Skeletal muscle cell (primary cell): ENCODE results near the gene SLC6A20.

ENCODE experiments used
- DNase-seq: peaks from one replicate; pipeline ENCODE4 v3.0.0-alpha.2; 2010; ENCODE audit warnings: low read depth
- H3K4me3 ChIP-seq: 2 replicates; pipeline ENCODE4 v1.5.1; 2011; ENCODE audit warnings: low read depth, mild to moderate bottlenecking, control low read depth, low read length, moderate library complexity

SLC6A20 gene

DNA sequence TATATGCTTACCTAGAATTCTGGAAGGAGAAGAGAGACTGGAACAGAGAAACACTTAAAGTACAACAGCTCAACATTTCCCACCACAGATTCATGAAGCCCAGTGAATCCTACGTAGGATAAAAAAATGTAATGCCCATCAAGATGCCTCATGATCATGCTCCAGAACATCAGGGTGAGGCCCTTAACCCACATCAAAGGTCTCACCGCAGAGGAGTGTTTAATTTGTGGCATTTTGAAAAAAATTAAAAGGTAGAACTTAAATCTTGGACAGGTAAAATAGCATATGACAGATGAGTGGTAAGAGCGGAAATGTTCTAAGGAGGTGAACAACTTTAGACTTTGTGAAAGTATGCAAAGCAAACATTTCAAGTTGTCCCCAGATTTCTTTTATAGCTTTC is 9.7 kb upstream of the SLC6A20 start:
- no peak for DNase-seq
- no peak overlapping the region for H3K4me3 ChIP-seq

DNA sequence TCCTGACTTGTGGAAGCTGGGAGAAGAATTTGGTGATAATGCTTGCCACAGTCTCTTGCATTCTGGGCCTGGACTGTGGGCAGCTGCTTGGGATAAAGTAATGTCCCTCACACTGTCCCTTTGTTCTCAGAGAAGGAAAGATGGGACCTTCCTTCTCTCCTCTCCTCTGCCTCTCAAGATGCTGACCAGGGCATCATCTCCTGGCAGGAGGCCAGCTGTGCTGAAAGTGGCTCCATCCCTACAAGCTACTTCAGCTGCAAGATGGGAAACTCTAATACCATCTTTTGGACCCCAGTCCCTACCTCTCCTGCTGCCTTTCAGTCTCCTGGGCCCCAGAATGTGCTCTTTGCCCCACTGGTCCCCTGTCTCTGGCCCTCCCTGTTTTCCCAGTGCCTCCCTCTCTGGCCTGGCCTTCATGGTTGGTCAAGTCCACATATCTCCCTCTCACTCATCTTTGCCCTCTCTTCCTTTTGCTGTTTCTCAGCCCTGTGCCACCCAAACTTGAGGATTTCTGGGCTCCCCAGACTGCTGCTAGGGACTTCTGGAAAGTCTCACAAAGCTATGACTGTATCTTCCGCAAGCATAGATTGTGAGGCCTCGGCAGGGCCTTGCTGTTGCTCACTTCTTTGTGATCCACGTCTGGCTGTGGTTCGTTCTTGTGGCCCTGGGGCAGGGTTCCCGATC is 7.1 kb upstream of the SLC6A20 start:
- no peak overlapping the region for H3K4me3 ChIP-seq
- DNase-seq = no peak

DNA sequence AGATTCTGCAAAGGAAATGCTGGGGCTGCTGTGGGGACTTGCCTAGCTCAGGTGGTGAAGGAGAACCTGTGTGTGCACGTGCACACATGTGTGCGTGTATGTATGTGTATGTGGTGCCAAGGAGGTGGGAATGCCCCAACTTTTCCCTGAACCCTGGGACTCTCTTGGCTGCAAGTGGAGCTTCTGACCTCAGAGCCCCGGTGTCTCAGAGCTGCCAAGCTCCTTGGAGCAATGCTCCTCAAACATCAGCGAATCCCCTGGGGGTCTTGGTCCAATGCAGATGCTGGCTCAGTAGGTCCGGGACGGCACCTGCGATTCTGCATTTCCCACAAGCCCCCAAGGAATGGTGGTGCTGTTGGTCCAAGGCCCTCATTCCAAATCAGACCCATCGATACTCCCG is 5.8 kb upstream of the SLC6A20 start:
- no peak overlapping the region for H3K4me3 ChIP-seq
- DNase-seq = no peak

DNA sequence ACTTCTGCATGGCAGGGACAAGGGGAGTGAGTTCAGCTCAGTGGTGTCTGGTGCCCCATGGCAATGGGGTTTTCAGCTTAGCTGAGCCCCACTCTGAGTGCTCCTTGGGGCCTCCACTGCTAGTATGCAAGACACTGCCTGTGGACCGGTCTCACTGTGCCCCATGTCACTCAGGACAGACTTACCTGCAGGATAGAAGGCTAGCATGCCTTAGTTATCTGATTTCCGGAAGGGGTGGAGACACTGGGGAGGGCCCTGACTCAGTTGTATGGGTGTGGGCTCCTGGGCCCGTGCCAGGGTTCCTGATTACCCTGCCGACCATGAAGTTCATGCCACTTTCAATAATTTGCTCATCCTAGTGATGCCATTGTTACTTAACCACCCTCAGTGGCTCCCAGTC is 4.3 kb upstream of the SLC6A20 start:
- no peak overlapping the region for H3K4me3 ChIP-seq
- no peak for DNase-seq

DNA sequence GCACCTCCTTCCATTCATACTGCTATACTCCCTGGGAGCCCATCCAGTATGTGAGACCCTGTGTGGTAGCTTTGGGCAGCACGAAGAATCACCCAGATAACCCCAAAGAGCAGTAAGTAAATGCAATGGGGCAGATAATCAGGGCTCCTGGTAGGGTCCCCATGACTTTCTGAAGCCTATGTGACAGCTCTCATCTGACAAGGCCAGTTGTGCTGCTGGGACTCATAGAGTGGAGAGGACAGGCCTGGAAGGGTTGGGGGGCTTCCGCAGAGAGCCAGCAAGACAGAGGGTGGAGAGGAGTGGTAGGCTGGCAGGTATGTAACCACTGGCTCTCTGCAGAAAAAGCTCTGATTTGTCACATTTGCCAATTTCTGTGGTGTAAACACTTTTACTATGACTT is 3.2 kb upstream of the SLC6A20 start:
- no peak for DNase-seq
- H3K4me3 ChIP-seq = no peak overlapping the region

DNA sequence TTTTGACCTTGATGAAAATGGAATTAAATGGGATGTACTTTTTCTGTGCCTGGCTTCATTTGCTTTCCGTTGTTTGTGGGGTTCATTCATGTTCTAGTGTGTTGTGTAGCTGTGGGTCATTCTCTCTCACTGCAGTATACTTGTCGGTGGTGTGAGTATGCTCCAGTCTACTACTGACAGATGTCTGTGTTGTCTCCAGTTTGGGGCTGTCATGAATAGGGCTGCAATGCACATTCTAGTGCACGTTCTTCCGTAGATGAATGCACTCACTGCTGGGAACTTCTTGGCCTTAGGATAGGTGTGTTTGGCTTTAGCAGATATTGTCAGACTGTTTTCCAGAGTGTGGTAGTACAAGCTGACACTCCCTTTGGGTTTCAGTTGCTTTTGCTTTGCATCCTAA is 1.7 kb upstream of the SLC6A20 start:
- no peak overlapping the region for H3K4me3 ChIP-seq
- no peak for DNase-seq

DNA sequence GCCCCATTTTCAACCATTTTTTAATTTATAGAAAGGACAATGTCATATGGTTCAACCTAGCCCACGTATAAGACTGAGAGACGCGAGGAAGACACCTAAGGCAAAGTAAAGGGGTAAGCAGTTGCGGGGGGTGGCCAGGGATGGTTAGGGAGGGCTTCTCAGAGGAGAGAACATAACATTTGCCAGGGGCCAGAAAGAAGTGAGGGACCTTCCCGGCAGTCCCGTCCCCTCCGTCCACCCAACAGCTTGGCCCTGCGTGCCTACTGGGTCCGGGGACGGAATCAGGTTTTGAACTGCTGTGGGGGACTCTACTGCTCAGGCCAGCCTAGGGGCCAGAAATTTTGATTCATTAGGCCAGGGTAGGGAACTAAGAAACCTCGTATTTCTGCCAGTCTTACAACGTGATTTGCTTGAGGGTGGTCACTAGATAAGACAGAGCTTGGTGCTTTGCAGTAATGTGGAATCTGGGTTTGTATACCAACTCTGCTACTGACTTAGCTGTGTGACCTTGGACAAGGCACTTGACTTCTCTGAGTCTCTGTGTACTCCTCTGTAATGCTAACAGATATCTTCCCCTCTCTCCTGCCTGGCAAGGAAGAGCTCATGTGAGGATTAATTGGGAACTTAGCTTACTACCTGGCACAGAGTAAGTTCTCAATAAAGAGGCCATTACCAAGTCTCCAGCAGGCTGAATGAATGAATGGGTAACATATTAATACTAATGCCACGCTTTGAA is 734 bp upstream of the SLC6A20 start:
- no peak for DNase-seq
- H3K4me3 ChIP-seq = no peak overlapping the region

DNA sequence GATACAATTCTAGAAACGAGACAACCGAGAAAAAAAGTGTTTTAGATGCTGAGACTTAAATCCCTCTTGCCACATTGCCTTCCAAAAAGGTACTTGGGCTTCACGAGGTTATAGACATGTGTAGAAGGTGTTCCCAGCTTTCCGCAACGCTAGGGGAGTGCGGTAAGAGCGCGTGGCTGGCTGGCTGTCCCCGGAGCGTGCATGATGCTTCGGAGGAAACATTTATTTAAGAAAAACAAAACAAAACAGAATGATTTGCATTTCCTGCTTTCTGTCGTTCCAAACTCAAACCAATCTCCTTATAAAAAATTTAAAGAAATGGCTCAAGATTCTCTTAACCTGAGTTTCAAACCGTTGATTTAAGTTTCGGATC is 841 bp downstream of the SLC6A20 start:
- H3K4me3 ChIP-seq = no peak overlapping the region
- DNase-seq = no peak

DNA sequence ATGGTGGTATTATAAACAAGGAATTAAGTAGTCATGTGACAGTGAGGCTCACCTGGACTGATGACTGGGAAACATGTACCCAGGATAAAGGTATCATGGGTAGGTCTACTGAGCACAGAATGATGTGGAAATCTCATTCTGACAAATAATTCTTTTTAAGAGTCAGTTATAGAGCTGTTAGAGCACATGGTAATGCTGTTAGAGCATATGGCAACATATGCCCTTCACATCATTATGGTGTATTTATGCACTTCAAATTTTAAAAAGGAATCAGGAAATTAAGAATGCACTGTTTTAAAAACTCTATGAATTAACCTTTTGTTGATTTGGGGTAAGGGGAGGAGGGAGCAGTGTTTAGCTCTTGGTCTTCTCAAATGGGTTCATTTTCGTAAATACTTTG is 1.7 kb downstream of the SLC6A20 start:
- DNase-seq = no peak
- no peak overlapping the region for H3K4me3 ChIP-seq

DNA sequence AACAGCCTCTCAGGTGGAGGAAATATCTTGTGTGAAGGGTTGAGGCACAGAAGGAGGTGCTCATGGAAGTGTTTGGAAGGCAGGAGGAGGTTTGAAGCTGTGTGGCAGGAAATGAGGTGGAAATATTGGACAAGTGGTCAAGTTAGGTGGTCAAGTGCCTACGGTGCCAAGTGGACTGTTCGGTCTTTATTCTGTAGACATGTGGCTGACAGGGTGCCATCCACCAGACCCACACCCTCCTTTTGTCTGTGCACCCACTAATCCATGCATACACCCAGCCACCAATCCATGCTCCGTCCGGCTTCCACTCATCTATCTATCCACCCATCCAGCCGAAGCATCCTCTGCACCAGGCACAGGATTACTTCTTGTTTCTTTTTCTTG is 2.2 kb downstream of the SLC6A20 start:
- H3K4me3 ChIP-seq = no peak overlapping the region
- DNase-seq = no peak

DNA sequence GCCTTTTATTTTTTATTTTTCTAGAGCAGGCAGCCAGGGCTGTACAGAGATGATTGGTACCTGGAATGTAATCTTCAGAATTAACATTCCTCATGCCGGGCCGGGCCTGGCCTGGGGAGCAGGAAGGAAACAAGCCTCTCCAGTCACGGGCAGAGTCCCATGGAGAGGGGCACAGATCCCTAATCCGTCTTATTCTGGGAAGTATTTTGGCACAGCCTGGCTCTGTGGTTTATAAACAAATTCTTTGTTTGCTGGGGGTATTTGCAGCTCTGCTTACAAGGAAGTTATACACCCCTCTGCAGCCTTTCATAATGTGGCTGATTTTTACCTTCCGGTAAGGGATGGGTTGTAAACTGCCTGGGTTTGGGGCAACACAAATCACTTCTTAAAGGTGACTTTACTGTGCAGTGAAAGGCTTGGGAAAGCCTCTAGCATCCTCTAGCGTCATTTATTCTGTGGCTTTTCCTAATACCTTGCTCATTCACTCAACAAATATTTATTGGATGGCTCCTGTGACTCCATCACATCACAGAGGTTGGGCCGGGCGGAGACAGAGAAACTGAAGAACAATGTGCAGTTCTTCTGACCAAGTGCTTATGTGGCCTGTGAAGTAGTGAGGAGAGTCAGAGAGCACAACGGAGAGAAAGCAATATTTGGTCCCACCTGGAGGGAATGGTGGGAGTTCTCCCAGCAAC is 2.7 kb downstream of the SLC6A20 start:
- no peak for DNase-seq
- no peak overlapping the region for H3K4me3 ChIP-seq

DNA sequence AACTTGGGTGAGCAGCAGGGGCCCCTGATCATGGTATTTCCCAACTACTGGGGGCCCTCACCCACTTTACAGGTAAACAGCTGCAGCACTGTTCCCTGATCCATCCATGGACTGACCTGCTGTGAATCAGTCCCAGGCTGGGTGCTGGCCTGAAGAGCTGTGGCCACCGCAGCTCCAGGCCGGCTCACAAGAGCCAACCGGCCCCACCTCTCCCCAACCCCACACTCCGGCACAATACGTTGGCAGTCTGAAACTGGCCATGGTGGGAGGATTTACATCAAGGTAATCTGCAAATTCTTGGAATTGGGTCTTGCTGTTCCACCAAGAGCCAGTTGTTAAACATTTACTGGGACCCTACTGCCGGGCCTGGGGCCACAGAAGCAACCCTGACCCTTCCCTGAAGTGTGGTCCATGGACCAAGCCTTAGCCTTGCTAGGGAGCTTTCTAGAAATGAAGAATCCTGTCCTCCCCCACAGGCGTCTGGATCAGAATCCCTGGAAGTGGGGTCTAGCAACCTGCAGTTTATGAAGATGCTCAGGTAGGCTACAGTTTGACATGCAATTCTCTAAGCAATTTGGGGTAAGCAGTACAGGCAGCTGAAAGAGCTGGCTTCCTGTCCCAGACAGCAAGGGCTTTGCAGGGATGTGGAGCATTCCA is 3.7 kb downstream of the SLC6A20 start:
- DNase-seq = no peak
- no peak overlapping the region for H3K4me3 ChIP-seq

DNA sequence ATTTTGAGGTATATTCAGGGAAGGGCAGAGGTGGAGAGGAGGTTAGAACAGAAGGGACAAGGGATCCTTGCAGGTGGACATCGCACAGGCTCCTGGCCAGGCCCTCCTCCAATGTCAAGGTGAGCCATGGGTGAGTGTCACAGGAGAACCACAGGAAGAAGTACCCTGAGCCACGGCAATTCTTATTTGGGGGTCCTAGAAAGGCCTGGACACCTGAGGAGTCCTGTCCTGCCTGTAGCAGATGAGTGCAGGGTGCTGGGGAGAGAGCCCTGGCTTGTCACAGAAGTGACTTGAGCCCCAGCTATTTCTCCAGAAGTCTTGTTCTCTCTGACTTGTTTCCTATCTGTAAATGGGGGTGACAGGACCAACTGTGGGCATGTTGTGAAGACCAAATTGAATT is 4.3 kb downstream of the SLC6A20 start:
- no peak for DNase-seq
- H3K4me3 ChIP-seq = no peak overlapping the region

DNA sequence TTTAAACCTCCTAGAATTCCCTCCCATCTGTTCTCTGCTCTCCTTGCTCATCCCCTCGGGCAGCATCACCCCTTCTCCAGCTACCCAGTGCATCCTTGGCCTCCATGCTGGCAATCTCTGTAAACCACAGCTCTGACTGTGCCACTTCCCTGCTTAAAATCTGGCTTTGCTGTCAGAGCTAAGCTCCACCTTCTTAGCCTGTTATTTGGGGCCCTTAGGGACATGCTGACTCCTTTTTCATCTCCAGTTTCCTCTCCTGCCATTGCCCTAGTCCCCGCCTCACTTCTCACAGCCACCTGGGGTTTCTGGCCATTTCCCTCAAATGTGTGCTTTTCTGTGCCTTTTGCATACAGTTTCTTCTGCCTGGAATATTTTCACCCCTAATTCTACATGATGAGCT is 5.7 kb downstream of the SLC6A20 start:
- DNase-seq = no peak
- no peak overlapping the region for H3K4me3 ChIP-seq

DNA sequence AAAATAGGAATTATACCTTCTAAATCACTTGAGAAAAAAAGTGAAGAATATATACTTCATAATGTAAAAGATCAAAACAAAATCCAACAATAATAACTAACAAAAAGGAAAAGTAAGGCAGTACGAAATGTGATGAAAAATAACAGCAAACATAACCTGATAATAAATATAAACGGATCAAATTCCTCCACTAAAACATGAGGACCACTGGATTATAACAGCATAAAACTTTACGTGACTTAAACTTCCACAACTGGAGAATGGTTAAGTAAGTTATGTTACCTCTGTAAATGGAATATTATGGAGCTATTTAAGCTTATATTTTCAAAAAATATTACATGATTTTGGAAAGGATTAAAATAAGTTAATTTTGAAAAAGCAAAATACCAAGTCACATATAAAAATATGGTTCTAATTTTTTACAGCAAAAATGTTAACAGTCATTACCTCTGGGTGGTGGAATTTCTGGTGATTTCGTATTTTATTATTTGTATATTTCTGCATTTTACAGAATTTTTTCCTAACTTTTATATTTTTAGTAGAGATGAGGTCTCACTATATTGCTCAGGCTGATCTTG is 7.0 kb downstream of the SLC6A20 start:
- DNase-seq = no peak
- no peak overlapping the region for H3K4me3 ChIP-seq

DNA sequence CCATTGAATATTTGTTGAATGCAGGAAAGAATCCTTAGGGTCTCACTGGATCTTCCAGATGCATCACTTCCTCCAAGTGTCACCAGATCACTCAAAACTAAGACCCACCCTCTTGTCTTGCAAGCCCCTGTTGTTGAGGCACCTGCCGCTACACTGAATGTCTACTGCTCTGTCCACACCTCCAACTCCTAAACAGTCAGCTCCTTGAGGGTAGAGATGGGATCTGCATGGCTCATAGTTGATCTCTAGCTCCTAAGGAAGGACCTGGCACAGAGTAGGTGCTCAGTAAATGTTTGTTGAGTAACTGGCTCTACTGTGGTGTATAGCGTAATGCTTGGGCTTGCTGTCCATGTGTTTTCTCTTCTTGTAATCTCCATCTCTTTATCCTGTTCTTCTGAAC is 8.8 kb downstream of the SLC6A20 start:
- no peak overlapping the region for H3K4me3 ChIP-seq
- DNase-seq = no peak

DNA sequence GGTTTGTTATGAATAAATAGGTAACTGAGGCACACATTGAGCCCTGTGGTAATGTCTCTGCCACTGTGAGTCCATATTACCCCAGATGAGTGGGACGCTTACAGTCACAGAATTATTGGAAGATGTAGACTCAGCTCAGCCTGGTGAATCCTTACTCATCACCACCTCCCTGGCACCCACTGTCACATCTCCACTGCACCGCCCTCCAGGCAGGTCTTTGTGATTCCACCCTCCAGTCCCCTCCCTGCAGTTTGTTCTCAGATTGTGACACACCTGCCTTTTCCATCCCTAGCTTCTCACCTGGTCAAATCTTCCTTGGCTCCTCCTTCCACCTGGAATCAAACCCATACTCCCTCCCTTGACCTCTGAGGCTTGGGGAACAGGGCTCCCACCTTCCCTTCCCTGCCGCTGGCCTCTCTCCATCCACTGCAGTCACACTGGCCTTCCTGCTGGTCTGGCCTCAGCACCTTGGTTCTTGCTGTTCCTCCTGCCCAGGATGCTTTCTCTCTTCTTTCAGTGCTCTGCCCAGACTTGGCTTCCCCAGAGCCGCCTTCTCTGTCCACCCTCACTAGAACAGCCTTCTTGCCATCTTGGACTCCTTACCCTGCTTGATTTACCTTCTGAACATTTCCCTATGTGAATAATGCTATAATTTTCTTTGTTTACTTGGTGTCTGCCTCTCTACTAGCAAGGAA is 9.4 kb downstream of the SLC6A20 start:
- no peak for DNase-seq
- no peak overlapping the region for H3K4me3 ChIP-seq

DNA sequence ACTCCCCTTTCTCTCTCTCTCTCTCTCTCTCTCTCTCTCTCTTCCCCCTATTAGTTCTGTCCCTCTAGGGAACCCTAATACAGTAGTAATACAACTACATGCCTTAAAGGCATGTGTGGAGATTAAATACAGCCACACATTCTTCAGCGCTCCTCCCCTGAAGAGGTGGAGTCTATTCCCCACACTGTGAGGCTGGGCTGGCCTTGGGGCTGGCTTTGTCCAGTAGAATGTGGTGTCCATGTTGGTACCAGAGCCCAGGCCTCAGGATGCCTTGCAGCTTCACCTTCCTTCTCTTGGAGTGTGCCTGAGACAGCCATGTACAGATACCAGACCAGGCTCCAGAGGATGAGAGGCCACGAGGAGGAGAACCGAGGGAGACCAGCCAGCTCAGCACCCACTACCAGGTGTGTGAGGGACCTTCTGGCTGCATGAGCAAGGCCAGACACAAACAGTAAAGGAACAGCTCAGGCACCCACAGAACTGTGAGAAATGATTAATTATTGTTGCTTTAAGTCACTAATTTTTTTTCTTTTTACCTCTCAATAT is 10.7 kb downstream of the SLC6A20 start:
- no peak for DNase-seq
- H3K4me3 ChIP-seq = no peak overlapping the region

DNA sequence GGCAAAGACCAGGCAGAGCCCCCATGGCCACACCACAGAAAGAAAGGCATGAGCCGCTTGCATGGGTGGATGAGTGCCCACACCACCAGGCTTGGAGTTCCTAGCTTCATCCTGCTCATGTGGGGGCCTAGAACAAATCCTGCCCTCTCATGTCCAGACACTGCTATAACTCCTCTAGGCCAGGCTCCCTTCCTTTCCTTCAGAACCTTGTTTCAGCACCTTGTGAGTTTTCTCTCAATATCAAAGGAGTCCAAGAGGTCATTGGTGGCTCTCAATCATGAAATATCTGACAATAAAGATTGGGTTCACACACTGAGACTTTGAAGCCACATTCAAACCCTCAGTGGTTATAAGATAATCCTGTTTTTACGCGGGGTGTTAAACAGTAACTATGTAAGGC is 12.7 kb downstream of the SLC6A20 start:
- no peak overlapping the region for H3K4me3 ChIP-seq
- no peak for DNase-seq
